Muscle of back (tissue), 11 donors: ENCODE results near the gene TCF19. TPM values are rescaled to one million over a fixed set of nuclear protein-coding genes. Genes with fewer than 3 reads are reported as not detected.
"Not testable (repeated sequence)": the region's sequence is repeated elsewhere in the genome, so short reads cannot be mapped to it uniquely, and the experiment has no call there.

ENCODE experiments used
- DNase-seq, 3 donors: peaks; one replicate each; pipeline versions ENCODE4 v3.0.0 to v3.0.0-alpha.2; 2013
- polyA plus RNA-seq, 10 donors: library from polyadenylated mRNA; unstranded; fragments of 120-200 nt; gene quantifications; one replicate each; pipeline ENCODE4 v1.2.1, GENCODE V29; 2013; ENCODE audit not compliant: insufficient read length in 10 of 10

TCF19 gene
- polyA plus RNA-seq, 10 donors, result 9.2 to 18.9 (median 11.9) TPM

GRCh38 chr6:31158863-31159855 is 770 bp downstream of the TCF19 start:
- peak in 1 of 3 donors; percentile 21 for DNase-seq

GRCh38 chr6:31161216-31162126 is 3.1 kb downstream of the TCF19 start:
- no peak for DNase-seq

- no peak for DNase-seq
Observed at GRCh38 chr6:31162463-31163165, 4.2 kb downstream of the TCF19 start.

- no peak for DNase-seq
Observed at GRCh38 chr6:31163922-31164321, 5.5 kb downstream of the TCF19 start.

- DNase-seq, result not testable (repeated sequence)
Observed at GRCh38 chr6:31164475-31165063, 6.2 kb downstream of the TCF19 start.

- DNase-seq, result not testable (repeated sequence)
Observed at GRCh38 chr6:31165064-31165832, 6.9 kb downstream of the TCF19 start.

GRCh38 chr6:31165986-31166385 is 7.6 kb downstream of the TCF19 start:
- DNase-seq, result no peak

GRCh38 chr6:31168606-31169005 is 10.2 kb downstream of the TCF19 start:
- DNase-seq, result no peak

GRCh38 chr6:31169123-31169857 is 10.9 kb downstream of the TCF19 start:
- no peak for DNase-seq

- not testable (repeated sequence) for DNase-seq
Observed at GRCh38 chr6:31169858-31170599, 11.6 kb downstream of the TCF19 start.

- no peak for DNase-seq
Observed at GRCh38 chr6:31170600-31170881, 12.2 kb downstream of the TCF19 start, which contains the start of gene POU5F1. Gene POU5F1 (minus strand): TSS chr6:31170682. CDS start chr6:31170620, 62 bp downstream.

- DNase-seq, result no peak
Observed at GRCh38 chr6:31170987-31171671, 12.7 kb downstream of the TCF19 start.

GRCh38 chr6:31171931-31172905 is 13.8 kb downstream of the TCF19 start:
- no peak for DNase-seq

- DNase-seq, result no peak
Observed at GRCh38 chr6:31172973-31173384, 14.6 kb downstream of the TCF19 start.

- no peak for DNase-seq
Observed at GRCh38 chr6:31173406-31173805, 15.0 kb downstream of the TCF19 start.

GRCh38 chr6:31174378-31174777 is 16.0 kb downstream of the TCF19 start:
- no peak for DNase-seq

GRCh38 chr6:31175971-31176370 is 17.6 kb downstream of the TCF19 start:
- DNase-seq, result peak in 2 of 3 donors; percentile 36 to 69
